C4-2B (cell line): ENCODE results near the gene ZBTB7B.

Experiments used
- ZFX ChIP-seq: fragments of 450-650 bp; IDR thresholded peaks from 2 replicates; pipeline ENCODE4 v1.6.1; 2017
- TF ChIP-seq, protein P1 (sequence below): fragments of 450-650 bp; conservative IDR thresholded peaks from 2 replicates; pipeline ENCODE4 v1.5.1; 2017; ENCODE audit warnings: mild to moderate bottlenecking

DNA sequence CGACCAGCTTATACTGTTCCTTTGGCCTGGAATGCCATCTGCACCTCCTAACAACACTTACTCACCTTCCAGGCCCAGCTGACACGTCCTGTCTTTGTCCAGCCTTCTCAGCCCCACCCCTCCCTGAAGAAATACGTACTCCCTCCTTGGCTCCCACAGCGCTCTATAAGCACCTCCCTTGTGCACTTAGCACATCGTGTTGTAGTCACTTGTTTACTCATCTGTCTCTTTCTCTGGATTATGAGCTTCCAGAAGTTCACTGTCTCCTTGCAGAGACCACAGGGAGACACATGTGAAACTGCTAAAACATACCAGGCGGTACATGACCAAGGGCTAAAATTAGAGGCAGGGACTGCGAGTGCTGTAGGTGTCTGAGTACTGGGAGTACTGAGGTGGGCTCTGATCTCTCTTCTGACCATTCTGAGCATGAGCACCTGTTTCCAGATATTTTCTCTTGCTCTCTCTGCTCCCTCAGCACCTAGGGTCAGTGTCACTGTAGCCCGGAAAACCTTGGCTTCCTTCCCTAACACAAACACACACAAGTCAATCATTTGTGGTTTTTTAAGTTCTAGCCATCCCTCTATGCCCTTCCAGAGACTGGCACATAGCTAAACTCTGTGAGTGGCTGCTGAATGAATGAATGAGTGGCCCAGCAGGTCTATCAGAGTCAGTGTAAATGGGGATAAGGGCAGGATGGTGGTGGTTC is 36.2 kb downstream of the ZBTB7B start:
- TF ChIP-seq, protein P1, sequence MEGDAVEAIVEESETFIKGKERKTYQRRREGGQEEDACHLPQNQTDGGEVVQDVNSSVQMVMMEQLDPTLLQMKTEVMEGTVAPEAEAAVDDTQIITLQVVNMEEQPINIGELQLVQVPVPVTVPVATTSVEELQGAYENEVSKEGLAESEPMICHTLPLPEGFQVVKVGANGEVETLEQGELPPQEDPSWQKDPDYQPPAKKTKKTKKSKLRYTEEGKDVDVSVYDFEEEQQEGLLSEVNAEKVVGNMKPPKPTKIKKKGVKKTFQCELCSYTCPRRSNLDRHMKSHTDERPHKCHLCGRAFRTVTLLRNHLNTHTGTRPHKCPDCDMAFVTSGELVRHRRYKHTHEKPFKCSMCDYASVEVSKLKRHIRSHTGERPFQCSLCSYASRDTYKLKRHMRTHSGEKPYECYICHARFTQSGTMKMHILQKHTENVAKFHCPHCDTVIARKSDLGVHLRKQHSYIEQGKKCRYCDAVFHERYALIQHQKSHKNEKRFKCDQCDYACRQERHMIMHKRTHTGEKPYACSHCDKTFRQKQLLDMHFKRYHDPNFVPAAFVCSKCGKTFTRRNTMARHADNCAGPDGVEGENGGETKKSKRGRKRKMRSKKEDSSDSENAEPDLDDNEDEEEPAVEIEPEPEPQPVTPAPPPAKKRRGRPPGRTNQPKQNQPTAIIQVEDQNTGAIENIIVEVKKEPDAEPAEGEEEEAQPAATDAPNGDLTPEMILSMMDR, result no peak
- TF ChIP-seq ZFX, result no peak
